ENCODE data around the gene NUP98. TPM values are rescaled to one million over a fixed set of nuclear protein-coding genes. Genes with fewer than 3 reads are reported as not detected.

Gene NUP98
- total RNA-seq, 1 experiment from 2014 or later: 114 TPM

DNA sequence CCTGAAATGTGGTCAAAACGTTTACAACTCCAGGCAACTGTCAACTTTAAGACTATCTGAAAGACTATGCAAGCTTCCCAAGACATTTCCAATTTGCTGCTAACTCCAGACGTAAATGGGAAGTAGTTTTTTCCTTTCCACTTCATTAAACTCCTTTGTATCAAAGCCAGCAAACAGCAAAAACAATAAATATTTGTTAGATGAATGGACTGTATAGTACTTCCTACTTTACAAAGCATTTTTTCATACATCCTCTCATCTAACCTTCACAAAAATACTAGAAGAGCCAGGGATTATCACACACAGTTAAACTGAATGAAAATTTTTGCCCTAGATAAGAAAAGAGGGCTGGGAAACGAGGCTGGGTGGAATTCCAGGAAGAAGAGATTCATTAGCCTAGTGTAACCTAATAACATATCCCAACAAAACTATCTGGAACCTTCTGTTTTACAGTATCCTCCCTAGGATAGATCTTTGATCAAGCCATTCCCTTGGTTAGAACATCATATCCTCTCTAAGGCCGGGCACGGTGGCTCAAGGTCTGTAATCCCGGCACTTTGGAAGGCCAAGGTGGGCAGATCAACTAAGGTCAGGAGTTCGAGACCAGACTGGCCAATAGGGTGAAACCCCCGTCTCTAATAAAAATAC, 10.4 kb downstream of the NUP98 start:
- no TSS peak for BruUV-seq (replicated peaks)
- peaks cover 46% of the 10 kb centered on the region for H3K36me3 Mint-ChIP-seq (ENCODE audit: insufficient read depth, unreplicated experiment)
- CTCF ChIA-PET: interaction anchor here (0.7 kb wide), 1 partner anchor 114 kb away, joined by 3 read pairs; no protein-coding TSS in a partner anchor
- TF ChIP-seq, protein P1, sequence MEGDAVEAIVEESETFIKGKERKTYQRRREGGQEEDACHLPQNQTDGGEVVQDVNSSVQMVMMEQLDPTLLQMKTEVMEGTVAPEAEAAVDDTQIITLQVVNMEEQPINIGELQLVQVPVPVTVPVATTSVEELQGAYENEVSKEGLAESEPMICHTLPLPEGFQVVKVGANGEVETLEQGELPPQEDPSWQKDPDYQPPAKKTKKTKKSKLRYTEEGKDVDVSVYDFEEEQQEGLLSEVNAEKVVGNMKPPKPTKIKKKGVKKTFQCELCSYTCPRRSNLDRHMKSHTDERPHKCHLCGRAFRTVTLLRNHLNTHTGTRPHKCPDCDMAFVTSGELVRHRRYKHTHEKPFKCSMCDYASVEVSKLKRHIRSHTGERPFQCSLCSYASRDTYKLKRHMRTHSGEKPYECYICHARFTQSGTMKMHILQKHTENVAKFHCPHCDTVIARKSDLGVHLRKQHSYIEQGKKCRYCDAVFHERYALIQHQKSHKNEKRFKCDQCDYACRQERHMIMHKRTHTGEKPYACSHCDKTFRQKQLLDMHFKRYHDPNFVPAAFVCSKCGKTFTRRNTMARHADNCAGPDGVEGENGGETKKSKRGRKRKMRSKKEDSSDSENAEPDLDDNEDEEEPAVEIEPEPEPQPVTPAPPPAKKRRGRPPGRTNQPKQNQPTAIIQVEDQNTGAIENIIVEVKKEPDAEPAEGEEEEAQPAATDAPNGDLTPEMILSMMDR (IDR thresholded peaks at IDR 0.05; ENCODE audit: unreplicated experiment): no peak
- no peak overlapping the region for H3K27ac Mint-ChIP-seq (ENCODE audit: unreplicated experiment)
- intact Hi-C loops (cut with micrococcal nuclease; ENCODE audit: unreplicated experiment): no loop called here
- no peak for DNase-seq
- peaks cover 26% of the 10 kb centered on the region for H3K4me1 Mint-ChIP-seq (ENCODE audit: low read depth, unreplicated experiment)
- H3K4me3 Mint-ChIP-seq (ENCODE audit: low read depth, unreplicated experiment): no peak overlapping the region
- H3K9me3 Mint-ChIP-seq (ENCODE audit: low read depth, unreplicated experiment): no peaks in the 10 kb centered on the region
- H3K27me3 Mint-ChIP-seq (ENCODE audit: unreplicated experiment): no peaks in the 10 kb centered on the region

DNA sequence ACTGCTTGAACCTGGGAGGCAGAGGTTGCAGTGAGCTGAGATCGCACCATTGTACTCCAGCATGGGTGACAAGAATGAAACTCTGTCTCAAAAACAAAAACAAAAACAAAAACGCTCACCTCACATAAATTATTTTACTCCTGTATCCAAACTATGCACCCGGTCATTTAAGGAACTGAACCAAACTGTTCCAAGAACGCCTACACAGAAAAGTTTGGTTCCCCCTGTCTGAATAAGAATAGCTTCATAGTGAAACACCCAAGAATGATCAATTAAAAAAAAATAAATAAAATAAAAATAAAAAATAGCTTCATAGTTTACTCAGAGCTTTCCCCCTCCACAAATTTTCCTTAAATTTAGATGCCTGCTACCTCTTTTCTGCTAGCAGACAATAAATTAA, 13.7 kb downstream of the NUP98 start:
- Mint-ChIP-seq H3K36me3 (ENCODE audit: insufficient read depth, unreplicated experiment) (peaks cover 58% of the 10 kb centered on the region), H3K4me3 (ENCODE audit: low read depth, unreplicated experiment) (no peak overlapping the region), H3K27me3 (ENCODE audit: unreplicated experiment) (no peaks in the 10 kb centered on the region), H3K4me1 (ENCODE audit: low read depth, unreplicated experiment) (peaks cover 26% of the 10 kb centered on the region), H3K27ac (ENCODE audit: unreplicated experiment) (no peak overlapping the region), H3K9me3 (ENCODE audit: low read depth, unreplicated experiment) (no peaks in the 10 kb centered on the region)
- intact Hi-C loops (cut with micrococcal nuclease; ENCODE audit: unreplicated experiment): loop anchor here (5.0 kb wide), 1 partner anchor 41 kb away; no protein-coding TSS in a partner anchor
- no TSS peak for BruUV-seq (replicated peaks)
- no peak for DNase-seq
- TF ChIP-seq, protein P1 (IDR thresholded peaks at IDR 0.05; ENCODE audit: unreplicated experiment): no peak
- CTCF ChIA-PET: no interaction called here

DNA sequence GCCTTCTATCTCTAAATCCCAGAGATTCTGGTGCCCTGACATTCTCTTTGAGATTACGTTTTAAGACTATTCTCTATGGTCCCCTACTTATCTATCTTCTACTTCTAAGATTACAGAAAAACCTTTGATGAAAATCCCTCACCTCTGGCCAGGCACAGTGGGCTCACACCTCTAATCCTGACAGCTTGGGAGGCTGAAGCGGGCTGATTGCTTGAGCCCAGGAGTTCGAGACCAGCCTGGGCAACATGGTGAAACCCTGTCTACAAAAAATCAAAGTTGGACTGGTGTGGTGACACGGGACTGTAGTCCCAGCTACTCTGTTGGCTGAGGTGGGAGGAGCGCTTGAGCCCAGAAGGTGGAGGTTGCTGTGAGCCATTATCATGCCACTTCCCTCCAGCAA, 14.4 kb downstream of the NUP98 start:
- H3K36me3 Mint-ChIP-seq (ENCODE audit: insufficient read depth, unreplicated experiment): peaks cover 61% of the 10 kb centered on the region
- TF ChIP-seq, protein P1 (IDR thresholded peaks at IDR 0.05; ENCODE audit: unreplicated experiment): no peak
- DNase-seq: no peak
- no TSS peak for BruUV-seq (replicated peaks)
- peaks cover 22% of the 10 kb centered on the region for H3K4me1 Mint-ChIP-seq (ENCODE audit: low read depth, unreplicated experiment)
- H3K27ac Mint-ChIP-seq (ENCODE audit: unreplicated experiment): no peak overlapping the region
- intact Hi-C loops (cut with micrococcal nuclease; ENCODE audit: unreplicated experiment): loop anchor here (5.0 kb wide), 1 partner anchor 41 kb away; no protein-coding TSS in a partner anchor
- no peaks in the 10 kb centered on the region for H3K9me3 Mint-ChIP-seq (ENCODE audit: low read depth, unreplicated experiment)
- no peaks in the 10 kb centered on the region for H3K27me3 Mint-ChIP-seq (ENCODE audit: unreplicated experiment)
- CTCF ChIA-PET: interaction anchor here (0.7 kb wide), 1 partner anchor 25 kb away, joined by 3 read pairs; no protein-coding TSS in a partner anchor
- H3K4me3 Mint-ChIP-seq (ENCODE audit: low read depth, unreplicated experiment): no peak overlapping the region

DNA sequence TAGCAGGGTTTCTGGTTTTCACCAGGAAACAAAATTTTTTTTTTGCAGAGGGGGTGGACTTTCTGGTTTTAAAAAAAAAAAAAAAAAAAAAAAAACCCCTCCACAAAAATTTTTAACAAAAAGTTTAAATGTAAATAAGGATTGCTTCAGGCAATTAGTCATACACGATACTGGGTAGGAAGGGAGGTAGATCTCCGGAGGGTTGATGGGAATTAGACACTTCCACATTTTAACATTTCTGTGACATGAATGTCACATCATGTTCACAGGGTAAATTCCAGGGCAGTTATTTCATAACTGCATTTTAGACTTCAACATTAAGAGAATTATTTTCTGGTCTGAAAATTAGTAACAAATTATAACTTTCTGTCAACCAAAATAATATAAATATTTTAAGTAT, 15.9 kb downstream of the NUP98 start:
- no peaks in the 10 kb centered on the region for H3K27me3 Mint-ChIP-seq (ENCODE audit: unreplicated experiment)
- no peak overlapping the region for H3K27ac Mint-ChIP-seq (ENCODE audit: unreplicated experiment)
- no peak for DNase-seq
- H3K36me3 Mint-ChIP-seq (ENCODE audit: insufficient read depth, unreplicated experiment): peaks cover 69% of the 10 kb centered on the region
- H3K4me1 Mint-ChIP-seq (ENCODE audit: low read depth, unreplicated experiment): peaks cover 12% of the 10 kb centered on the region
- BruUV-seq (replicated peaks): no TSS peak
- CTCF ChIA-PET: interaction anchor here (0.7 to 1.1 kb wide), 2 partner anchors 28 to 242 kb away, joined by 6 to 7 read pairs; no protein-coding TSS in a partner anchor
- intact Hi-C loops (cut with micrococcal nuclease; ENCODE audit: unreplicated experiment): loop anchor here (5.0 kb wide), 1 partner anchor 39 kb away; no protein-coding TSS in a partner anchor
- no peaks in the 10 kb centered on the region for H3K9me3 Mint-ChIP-seq (ENCODE audit: low read depth, unreplicated experiment)
- H3K4me3 Mint-ChIP-seq (ENCODE audit: low read depth, unreplicated experiment): no peak overlapping the region
- TF ChIP-seq, protein P1 (IDR thresholded peaks at IDR 0.05; ENCODE audit: unreplicated experiment): no peak
